Renal pelvis (tissue), 4 donors: ENCODE data around the gene NECAB2. TPM values are rescaled to one million over a fixed set of nuclear protein-coding genes. Genes with fewer than 3 reads are reported as not detected.

Source experiments
- DNase-seq: peaks from one replicate; pipeline ENCODE4 v3.0.0-alpha.2; 2013
- polyA plus RNA-seq, 3 donors: library from polyadenylated mRNA; unstranded; fragments of 120-200 nt; gene quantifications; one replicate each; pipeline ENCODE4 v1.2.1, GENCODE V29; 2013; ENCODE audit not compliant: insufficient read length in 3 of 3

Gene NECAB2
- polyA plus RNA-seq, 3 donors = 3.1 to 3.3 (median 3.2) TPM

GRCh38 chr16:84016477-84016876 lies 48.4 kb downstream of the NECAB2 start:
- DNase-seq = no peak

- no peak for DNase-seq
Observed at GRCh38 chr16:84018710-84019109, 50.7 kb downstream of the NECAB2 start.

GRCh38 chr16:84020353-84020752 lies 52.3 kb downstream of the NECAB2 start:
- DNase-seq = no peak

- no peak for DNase-seq
Observed at GRCh38 chr16:84021488-84021887, 53.4 kb downstream of the NECAB2 start.

GRCh38 chr16:84022644-84023043 lies 54.6 kb downstream of the NECAB2 start:
- no peak for DNase-seq

- no peak for DNase-seq
Observed at GRCh38 chr16:84024854-84025253, 56.8 kb downstream of the NECAB2 start.

- no peak for DNase-seq
Observed at GRCh38 chr16:84026606-84027005, 58.6 kb downstream of the NECAB2 start.

- no peak for DNase-seq
Observed at GRCh38 chr16:84027625-84028024, 59.6 kb downstream of the NECAB2 start.

GRCh38 chr16:84029297-84030047 lies 61.4 kb downstream of the NECAB2 start:
- DNase-seq = no peak

- DNase-seq = no peak
Observed at GRCh38 chr16:84031556-84031955, 63.5 kb downstream of the NECAB2 start.

GRCh38 chr16:84032458-84033178 lies 64.6 kb downstream of the NECAB2 start:
- DNase-seq = no peak

GRCh38 chr16:84033251-84034195 lies 65.5 kb downstream of the NECAB2 start:
- no peak for DNase-seq

GRCh38 chr16:84034516-84034915 lies 66.5 kb downstream of the NECAB2 start:
- DNase-seq = no peak

- no peak for DNase-seq
Observed at GRCh38 chr16:84036131-84036530, 68.1 kb downstream of the NECAB2 start.

GRCh38 chr16:84036982-84037425 lies 69.0 kb downstream of the NECAB2 start:
- DNase-seq = no peak

- no peak for DNase-seq
Observed at GRCh38 chr16:84038469-84038868, 70.4 kb downstream of the NECAB2 start.

GRCh38 chr16:84039696-84040095 lies 71.7 kb downstream of the NECAB2 start:
- DNase-seq = no peak

- DNase-seq = no peak
Observed at GRCh38 chr16:84040226-84040822, 72.3 kb downstream of the NECAB2 start.

- DNase-seq = no peak
Observed at GRCh38 chr16:84040823-84041820, 73.1 kb downstream of the NECAB2 start.

GRCh38 chr16:84041881-84042280 lies 73.8 kb downstream of the NECAB2 start:
- DNase-seq = no peak
